Occipital lobe (tissue), 2 donors: Measurements from ENCODE around the gene ITFG1. TPM values are rescaled to one million over a fixed set of nuclear protein-coding genes. Genes with fewer than 3 reads are reported as not detected.
"Not testable (repeated sequence)": the region's sequence is repeated elsewhere in the genome, so short reads cannot be mapped to it uniquely, and the experiment has no call there.

Experiments used
- DNase-seq: peaks from one replicate; lab custom pipeline; 2025; lab: John Stamatoyannopoulos, UW
- total RNA-seq: library from RNA; depleted of rRNA; stranded (reverse); fragments of >200 nt; gene quantifications from one replicate; pipeline ENCODE4 v1.2.3, GENCODE V29; 2014

ITFG1 gene
- total RNA-seq, 1 donor from 2014 or later: 187 TPM

DNA sequence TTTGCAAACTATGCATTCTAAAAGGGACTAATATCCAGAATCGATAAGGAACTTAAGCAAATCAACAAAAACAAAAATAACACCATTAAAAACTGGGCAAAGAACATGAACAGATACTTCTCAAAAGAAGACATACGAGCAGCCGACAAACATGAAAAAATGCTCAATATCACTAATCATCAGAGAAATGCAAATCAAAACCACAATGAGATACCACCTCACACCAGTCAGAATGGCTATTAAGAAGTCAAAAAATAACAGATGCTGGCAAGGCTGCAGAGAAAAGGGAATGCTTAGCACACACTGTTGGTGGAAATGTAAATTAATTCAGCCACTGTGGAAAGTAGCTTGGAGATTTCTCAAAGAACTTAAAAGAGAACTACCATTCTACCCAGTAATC lies 130.3 kb downstream of the ITFG1 start:
- DNase-seq: not testable (repeated sequence)

- DNase-seq: not testable (repeated sequence)
These were observed 136.6 kb downstream of the ITFG1 start for GRCh38 chr16:47324309-47324708.

DNA sequence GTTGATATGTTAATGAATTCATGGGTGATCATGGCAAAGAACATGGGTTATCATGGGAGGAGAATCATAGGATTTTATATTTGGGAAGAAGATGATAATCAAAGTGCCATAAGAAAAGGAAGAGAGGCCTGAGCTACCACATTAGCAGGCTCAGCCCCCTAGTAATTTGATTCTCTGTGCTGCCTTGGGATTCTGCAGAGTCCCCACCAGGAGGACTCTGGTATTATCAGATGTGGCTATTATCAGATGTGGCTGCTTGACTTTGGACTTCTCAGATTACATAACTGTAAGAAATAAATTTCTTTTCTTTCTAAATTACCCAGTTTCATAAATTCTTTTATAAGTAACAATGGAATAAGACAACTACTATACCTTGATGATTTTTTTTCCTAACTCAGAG lies 137.6 kb downstream of the ITFG1 start:
- DNase-seq: no peak

DNA sequence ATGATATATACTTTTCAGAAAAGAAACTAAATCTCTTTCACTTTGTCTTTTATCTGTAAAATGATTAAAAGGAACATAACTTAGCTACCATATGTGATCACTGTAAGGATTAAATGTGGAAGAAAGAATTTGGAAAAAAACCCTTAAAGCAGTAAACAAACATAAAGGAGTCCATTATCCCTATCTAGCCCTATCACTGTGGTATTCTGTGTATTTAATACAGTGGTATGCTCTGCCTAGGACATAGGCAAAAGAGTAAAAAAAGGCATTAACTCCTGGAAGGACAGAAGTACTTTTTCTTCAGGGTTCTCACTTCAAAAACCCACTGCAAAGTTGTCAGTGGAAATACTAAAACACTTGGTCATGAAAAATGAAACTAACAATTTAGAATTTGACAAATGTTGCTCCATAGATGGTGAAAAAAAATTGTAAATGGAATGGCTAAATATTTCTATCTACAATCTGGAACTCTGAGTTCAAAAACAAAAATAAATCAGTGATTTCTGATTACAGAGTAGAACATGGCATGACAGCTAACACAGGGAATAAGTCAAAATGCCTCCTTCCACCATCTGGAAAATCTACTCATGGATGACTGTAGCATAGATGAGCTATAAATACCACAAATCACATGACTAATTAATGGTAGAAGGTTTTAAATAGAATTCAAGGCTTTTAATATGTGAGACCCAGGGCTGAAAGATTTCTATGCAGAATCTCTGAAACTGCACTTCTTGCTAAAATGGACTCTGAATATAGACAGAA lies 140.1 kb downstream of the ITFG1 start:
- DNase-seq: no peak

GRCh38 chr16:47317465-47318240 lies 143.2 kb downstream of the ITFG1 start:
- DNase-seq: no peak

DNA sequence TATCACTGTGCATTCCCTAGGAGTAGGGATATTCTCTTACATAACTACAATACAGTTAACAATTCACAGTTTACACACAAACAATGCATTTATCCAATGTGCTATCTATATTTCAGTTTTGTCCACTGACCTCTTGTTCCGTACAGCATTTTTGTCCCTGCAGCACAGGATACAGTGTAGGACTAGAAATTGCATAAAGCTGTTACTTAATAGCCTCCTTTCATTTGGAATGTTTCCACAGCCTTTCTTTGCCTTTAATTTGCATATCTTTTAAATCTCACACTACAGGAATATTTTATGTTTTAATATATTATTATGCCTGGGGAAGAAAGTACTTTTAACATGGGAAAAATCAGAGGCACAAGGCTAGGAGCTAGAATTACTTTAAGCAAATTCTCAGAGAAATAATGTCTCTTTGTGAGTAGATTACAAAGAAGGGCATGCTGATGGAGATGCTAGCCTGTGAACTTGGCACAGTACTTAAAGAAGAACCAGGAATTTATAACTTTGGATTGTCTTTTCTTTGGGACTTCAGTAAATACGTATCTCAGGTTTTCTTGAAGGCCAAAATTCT lies 144.3 kb downstream of the ITFG1 start:
- DNase-seq: no peak

DNA sequence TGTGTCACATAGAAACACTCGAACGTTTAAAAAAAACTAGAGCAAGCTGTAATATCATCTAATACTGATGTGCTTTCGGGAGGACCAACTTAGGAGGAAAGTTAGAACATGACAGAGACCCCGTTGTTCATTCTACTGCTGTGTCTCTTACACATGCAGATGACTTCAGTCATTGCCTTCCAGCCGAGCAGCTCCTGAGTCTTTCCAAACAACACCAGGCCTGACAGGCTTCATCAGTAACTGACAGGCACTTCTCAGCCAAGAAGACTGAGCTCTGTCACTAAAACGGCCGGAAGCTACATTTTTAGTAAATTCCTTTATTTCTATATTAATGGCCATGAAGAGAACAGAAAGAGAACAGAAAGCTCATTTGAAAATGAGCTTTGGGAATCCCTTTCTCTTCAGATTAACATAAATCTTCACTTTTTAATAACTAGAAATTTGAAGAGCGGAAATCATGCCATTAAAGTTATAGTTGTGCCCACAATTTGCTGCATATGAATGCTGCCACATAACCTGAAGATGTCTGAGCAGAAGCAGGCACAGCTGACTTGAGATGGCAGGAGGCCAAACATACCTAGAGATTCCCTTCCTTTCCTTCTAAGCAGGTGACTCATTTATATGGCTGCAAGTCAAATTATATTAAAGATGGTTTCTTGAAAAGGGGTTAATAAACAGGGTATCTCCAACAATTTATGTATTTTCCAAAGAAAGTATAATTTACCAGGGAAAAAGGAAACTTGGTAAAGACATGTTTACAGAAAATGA lies 148.9 kb downstream of the ITFG1 start:
- DNase-seq: no peak

- DNase-seq: no peak
These were observed 150.1 kb downstream of the ITFG1 start for GRCh38 chr16:47310792-47311211.

DNA sequence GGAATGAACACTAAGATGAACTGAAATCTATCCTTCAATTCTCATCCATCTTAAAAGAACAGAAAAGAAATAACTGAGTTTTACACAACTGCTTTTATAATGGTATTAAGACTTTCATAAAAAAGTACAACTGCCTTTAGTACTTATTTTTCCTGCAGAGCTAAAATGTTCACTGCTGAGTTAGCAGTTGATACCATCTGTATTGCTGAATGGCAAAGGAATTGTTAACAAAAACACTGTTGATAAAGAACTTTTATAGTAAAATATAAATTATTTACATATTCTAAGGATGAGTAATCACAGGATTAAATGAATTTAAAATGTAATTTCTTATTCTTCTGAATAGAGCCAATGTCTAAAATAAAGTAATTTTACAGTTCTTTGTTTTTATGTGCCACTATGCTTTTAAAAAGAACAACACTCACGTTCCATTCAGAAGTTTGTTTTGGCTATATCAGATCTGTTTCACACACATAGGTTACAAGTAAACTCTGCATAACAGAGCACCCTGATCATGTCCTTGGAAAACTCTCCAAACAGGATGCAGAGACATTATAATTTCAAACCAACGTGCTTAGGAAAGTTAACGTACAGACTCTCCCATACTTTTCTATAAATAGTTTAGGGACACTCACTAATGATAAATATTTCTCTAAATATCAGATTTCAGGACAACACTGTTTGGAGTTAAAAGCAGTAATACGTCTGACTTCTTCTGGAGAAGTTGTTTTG lies 151.1 kb downstream of the ITFG1 start:
- DNase-seq: no peak

GRCh38 chr16:47308601-47309000 lies 152.3 kb downstream of the ITFG1 start:
- no peak for DNase-seq

- DNase-seq: no peak
These were observed 156.3 kb downstream of the ITFG1 start for GRCh38 chr16:47304563-47304962.

DNA sequence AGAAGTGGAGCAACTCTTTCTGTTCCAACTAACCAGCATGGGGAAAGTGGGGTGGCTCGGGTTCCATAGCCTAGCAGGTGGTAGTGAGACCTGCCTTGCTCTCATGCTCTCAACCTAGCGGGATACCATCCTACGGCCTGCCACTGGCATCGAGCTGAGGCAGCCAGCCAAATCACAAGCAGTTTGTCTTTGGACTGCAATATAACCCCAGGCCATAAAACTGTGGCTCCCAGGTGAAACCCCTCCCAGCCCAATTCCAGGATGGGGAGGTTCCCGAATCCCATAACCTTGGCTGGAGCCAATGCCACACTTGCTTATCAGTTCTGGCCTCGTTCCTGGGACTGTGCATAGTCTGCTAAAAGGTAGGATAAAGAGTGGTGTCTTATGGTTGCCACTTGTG lies 161.3 kb downstream of the ITFG1 start:
- no peak for DNase-seq

DNA sequence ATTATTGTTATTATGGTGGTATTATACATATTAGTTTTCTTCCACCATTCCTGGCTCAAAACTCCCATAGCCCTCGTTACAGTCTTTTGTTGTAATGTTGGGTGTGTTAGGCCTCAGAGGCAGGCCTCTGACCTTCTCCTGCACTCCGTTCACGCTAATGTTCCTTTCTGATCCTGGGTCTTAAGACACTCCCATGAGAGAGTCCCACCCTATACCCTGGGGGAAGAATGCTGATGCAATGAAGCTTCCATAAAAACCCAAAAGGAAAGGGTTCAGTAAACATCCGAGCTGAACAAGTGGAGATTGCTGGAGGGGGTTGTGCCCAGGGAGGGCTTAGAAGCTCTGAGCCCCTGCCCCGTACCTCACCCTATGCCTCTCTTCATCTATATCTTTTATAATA lies 175.9 kb downstream of the ITFG1 start:
- no peak for DNase-seq

DNA sequence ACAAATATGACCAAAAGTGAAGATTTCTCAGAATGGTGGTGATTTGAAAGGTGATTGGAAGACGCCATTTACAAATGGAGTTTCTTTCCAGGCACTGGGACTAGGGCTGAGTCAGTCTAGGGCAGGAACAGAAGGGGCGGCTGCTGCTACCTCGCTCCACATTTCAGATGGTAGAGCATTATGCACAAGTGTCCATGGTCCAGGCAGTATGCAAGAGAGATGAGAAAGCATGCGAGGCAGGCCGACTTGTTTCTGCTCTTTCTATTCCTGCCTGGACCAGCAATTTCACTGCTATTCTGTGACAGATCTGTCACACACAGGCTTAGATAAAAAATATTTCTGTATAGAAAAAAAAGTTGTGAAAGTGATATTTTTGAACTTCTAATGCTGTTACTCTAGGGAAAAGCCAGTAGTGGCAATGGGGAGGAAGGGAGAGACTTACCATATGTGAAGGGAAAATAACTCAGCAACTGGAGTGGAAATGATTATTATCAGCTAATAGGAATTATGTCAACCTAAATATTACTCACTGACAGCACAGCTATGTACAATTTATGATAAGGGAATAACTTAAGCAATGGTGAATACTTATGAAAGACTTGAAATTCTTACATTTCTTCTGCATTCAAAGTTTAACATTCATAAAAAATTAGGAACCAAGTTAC lies 182.4 kb downstream of the ITFG1 start:
- DNase-seq: no peak

DNA sequence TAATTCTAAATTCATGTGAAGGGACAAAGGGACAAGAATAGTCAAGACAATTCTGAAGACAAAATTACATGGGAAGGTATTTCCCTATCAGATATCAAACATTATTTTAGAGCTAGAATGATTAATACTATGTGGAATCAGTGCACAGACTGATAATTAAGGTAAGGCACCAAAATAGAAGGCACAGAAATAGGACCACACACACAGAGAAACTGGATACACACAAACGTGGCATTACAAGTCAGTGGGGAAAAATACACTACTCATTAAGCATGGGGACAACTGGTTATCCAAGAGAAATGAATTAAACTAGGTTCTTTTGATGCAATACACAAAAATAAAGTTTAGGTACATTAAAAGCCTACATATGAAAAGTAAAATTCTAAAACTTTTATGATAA lies 184.3 kb downstream of the ITFG1 start:
- no peak for DNase-seq

- DNase-seq: no peak
These were observed 197.9 kb downstream of the ITFG1 start for GRCh38 chr16:47262938-47263337.

DNA sequence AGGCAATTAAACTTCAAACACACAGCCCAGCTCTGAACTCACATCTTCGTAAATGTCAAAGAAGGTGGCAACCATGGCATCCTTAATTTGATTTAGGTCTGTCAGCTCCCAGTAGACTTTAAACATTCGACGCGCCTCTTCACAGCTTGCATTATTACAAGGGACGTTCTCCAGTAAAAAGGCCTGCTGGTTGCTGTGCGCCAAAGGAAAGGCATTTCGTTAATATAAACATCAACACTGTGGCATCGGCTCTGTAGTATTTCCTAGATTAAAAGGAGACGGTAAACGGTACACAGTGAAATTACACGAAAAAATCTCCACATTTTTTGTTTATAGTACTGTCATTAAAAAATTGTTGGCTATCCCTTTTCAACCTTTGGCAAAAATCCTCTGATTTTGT lies 200.4 kb downstream of the ITFG1 start:
- DNase-seq: no peak

- DNase-seq: no peak
These were observed 201.9 kb downstream of the ITFG1 start for GRCh38 chr16:47258874-47259461.

- DNase-seq: no peak
These were observed 206.1 kb downstream of the ITFG1 start for GRCh38 chr16:47254756-47255155.

- no peak for DNase-seq
These were observed 209.9 kb downstream of the ITFG1 start for GRCh38 chr16:47250983-47251382.
